Measurements from ENCODE around the gene ST6GALNAC1.

The ST6GALNAC1 gene

DNA sequence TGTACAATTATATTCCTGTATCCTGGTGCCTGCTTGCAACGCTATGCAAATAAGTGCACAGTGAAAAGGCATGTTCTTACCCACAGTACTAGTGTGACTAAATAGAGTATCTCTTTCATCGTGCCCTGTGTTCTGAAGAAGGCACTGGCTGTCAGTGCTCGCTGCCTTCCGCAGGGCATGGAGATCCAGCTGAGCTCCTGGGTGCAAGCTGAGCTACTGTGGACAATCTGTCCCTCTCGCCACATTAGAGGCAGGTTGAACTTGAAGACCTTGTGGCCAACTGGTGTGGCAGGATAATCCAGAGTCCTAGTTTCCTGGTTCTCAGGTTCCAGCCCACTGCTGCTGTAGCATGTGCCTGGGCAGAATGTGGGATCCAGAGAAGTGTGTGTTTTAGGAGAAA is 1.9 kb upstream of the ST6GALNAC1 start:
- DNase-seq (ENCODE audit: low read depth) = no peak
- no peak overlapping the region for H3K4me3 ChIP-seq (ENCODE audit: control insufficient read depth, low read depth, low read length)

GRCh38 chr17:76644995-76645394 is 1.4 kb upstream of the ST6GALNAC1 start:
- TF ChIP-seq CTCF (conservative IDR thresholded peaks at IDR 0.05; ENCODE audit: control insufficient read depth, insufficient read depth, low read depth, low read length) = no peak
- no peak for DNase-seq (ENCODE audit: low read depth)
- H3K4me3 ChIP-seq (ENCODE audit: control insufficient read depth, low read depth, low read length) = no peak overlapping the region

More for the DNA sequence above, 1.9 kb upstream of the ST6GALNAC1 start:
- TF ChIP-seq CTCF (conservative IDR thresholded peaks at IDR 0.05; ENCODE audit: control insufficient read depth, insufficient read depth, low read depth, low read length) = no peak

DNA sequence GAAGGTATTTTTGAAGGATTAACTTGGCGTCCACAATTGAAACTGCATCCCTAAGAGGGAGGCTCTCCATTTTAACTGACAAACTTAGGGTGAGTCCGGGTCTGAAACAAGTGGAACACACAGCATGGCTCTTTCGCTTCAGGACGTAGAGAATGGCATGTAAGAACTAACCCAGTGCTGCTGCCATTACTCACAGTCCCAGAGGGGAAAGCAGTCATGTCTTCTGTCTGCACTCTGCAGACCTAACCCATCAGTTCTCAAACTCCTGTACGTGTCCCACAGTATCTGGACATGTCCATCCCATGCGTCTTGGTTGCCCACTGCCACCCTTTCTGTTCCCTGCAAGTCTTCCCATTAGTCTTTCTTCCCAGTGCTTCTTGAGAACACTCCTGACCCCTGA is 563 bp downstream of the ST6GALNAC1 start:
- no peak overlapping the region for H3K4me3 ChIP-seq (ENCODE audit: control insufficient read depth, low read depth, low read length)
- no peak for DNase-seq (ENCODE audit: low read depth)

DNA sequence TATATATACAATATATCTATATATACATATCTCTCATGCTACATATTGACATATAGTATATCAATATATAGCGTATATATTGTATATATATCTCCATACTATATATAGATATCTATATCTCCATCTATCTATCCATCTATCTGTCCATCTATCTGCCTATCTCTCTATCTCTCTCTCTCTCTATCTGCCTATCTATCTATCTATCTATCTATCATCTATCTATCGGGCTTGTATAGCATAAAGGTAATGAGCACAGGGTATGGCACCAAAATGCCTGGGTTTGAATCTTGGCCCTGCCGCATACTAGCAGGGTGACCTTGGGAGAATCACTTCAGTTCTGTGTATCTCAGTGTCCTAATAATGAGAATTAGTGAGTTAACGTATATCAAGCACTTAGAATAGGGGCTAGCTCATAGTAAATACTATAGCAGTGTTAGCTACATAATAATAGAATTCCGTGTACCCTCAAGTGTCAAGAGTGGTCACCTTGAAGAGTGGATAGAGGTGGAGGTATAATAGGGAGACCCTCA is 1.5 kb downstream of the ST6GALNAC1 start:
- TF ChIP-seq CTCF (conservative IDR thresholded peaks at IDR 0.05; ENCODE audit: control insufficient read depth, insufficient read depth, low read depth, low read length) = no peak
- DNase-seq (ENCODE audit: low read depth) = no peak
- H3K4me3 ChIP-seq (ENCODE audit: control insufficient read depth, low read depth, low read length) = no peak overlapping the region

More for the DNA sequence above, 563 bp downstream of the ST6GALNAC1 start:
- TF ChIP-seq CTCF (conservative IDR thresholded peaks at IDR 0.05; ENCODE audit: control insufficient read depth, insufficient read depth, low read depth, low read length) = no peak

GRCh38 chr17:76641501-76641900 is 2.1 kb downstream of the ST6GALNAC1 start:
- DNase-seq (ENCODE audit: low read depth) = no peak
- TF ChIP-seq CTCF (conservative IDR thresholded peaks at IDR 0.05; ENCODE audit: control insufficient read depth, insufficient read depth, low read depth, low read length) = no peak

DNA sequence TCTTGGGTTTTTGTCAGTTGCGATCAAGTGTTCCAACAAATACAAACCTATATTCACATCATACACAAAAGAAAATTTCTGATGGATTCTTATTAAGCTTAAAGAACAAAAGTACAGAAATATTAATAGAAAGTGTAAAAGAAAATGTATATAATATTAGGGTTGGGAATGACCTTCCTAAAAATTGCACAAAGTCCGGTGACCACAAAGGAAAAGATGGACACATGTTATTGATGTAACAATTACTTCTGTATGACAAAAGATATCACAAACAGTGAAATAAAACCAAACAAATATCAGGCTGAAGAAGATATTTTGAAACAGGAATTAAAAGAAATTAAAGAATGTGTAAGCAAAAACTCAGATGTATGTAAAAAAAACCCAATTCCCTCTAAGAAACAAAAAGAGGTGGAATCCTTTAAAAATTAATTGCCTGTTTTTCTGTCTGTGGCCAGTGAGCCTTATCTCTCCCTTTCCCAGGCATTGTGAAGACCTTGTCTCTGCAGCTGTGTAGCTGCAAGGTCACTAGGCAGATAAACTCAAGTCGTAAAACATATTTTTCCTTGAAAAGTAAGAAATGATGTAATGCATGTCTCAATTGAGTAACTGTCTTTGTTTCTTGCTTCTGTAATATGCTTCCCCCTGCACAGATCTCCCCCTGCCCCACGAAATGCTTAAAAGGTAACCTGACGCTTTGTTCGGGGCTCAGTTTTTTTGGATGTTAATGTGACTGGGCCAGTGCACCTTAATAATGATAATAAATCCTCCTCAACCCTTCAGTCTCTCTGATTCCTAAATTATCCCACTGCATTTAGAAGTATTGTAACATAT is 2.8 kb downstream of the ST6GALNAC1 start:
- no peak for TF ChIP-seq CTCF (conservative IDR thresholded peaks at IDR 0.05; ENCODE audit: control insufficient read depth, insufficient read depth, low read depth, low read length)
- no peak for DNase-seq (ENCODE audit: low read depth)
- H3K4me3 ChIP-seq (ENCODE audit: control insufficient read depth, low read depth, low read length) = no peak overlapping the region

More at GRCh38 chr17:76641501-76641900, 2.1 kb downstream of the ST6GALNAC1 start:
- no peak overlapping the region for H3K4me3 ChIP-seq (ENCODE audit: control insufficient read depth, low read depth, low read length)
